Measurements from ENCODE around the gene CEP170.
"Not testable (repeated sequence)": the region's sequence is repeated elsewhere in the genome, so short reads cannot be mapped to it uniquely, and the experiment has no call there.

- not testable (repeated sequence) for TF ChIP-seq CTCF (IDR thresholded peaks at IDR 0.05); TEAD1 (CRISPR knock-in tag; IDR thresholded peaks at IDR 0.05); USF1 (CRISPR knock-in tag; IDR thresholded peaks at IDR 0.05); MAX (CRISPR knock-in tag; IDR thresholded peaks at IDR 0.05); FOXP1 (CRISPR knock-in tag; IDR thresholded peaks at IDR 0.05; ENCODE audit: borderline replicate concordance)
Observed at GRCh38 chr1:243105652-243106332, 149.3 kb downstream of the CEP170 start.

Measured in WTC11 (cell line).